SW480 (cell line): Measurements from ENCODE around the gene GARIN3.
A peak's percentile ranks its signal among the peaks of the same experiment; 100 is the strongest.

Source experiments
- DNase-seq: peaks from one replicate; pipeline ENCODE4 v3.0.0-alpha.2; 2016; ENCODE audit warnings: low spot score

GARIN3 gene

GRCh38 chr5:157143127-157143971, 22.7 kb downstream of the GARIN3 start:
- peak; percentile 42 for DNase-seq

- DNase-seq = peak; percentile 99
Observed at GRCh38 chr5:157142317-157143126, 23.5 kb downstream of the GARIN3 start, which contains the start of gene MED7. TSS of gene MED7 (minus strand) at chr5:157142865. CDS start at chr5:157139431, 3,434 bp downstream.

- no peak for DNase-seq
Observed at GRCh38 chr5:157137691-157138090, 28.4 kb downstream of the GARIN3 start.

- DNase-seq = no peak
Observed at GRCh38 chr5:157132281-157132612, 33.8 kb downstream of the GARIN3 start.

- DNase-seq = no peak
Observed at GRCh38 chr5:157130925-157131324, 35.1 kb downstream of the GARIN3 start.

- no peak for DNase-seq
Observed at GRCh38 chr5:157121709-157122108, 44.4 kb downstream of the GARIN3 start.

- no peak for DNase-seq
Observed at GRCh38 chr5:157120102-157120501, 46.0 kb downstream of the GARIN3 start.

GRCh38 chr5:157116483-157116954, 49.5 kb downstream of the GARIN3 start:
- no peak for DNase-seq

- DNase-seq = no peak
Observed at GRCh38 chr5:157115502-157115901, 50.6 kb downstream of the GARIN3 start.

GRCh38 chr5:157115012-157115411, 51.1 kb downstream of the GARIN3 start:
- no peak for DNase-seq

GRCh38 chr5:157113002-157113401, 53.1 kb downstream of the GARIN3 start:
- DNase-seq = no peak
